Stimulated activated CD8-positive, alpha-beta memory T cell treated with anti-CD3 and anti-CD28 coated beads, Interleukin-15, amount 100 ng/mL, for 1 hour (primary cell): Measurements from ENCODE around the gene NOSTRIN.
"Not testable (repeated sequence)": the region's sequence is repeated elsewhere in the genome, so short reads cannot be mapped to it uniquely, and the experiment has no call there.

Source experiments
- DNase-seq: peaks from one replicate; pipeline ENCODE4 v3.0.0-alpha.2; 2020; ENCODE audit warnings: low read depth

The NOSTRIN gene

GRCh38 chr2:168790226-168790902 is 12.1 kb upstream of the NOSTRIN start:
- no peak for DNase-seq

GRCh38 chr2:168791140-168791539 is 11.3 kb upstream of the NOSTRIN start:
- not testable (repeated sequence) for DNase-seq

- DNase-seq, result no peak
Measured at GRCh38 chr2:168793596-168793995, 8.8 kb upstream of the NOSTRIN start.

- no peak for DNase-seq
Measured at GRCh38 chr2:168794968-168795367, 7.5 kb upstream of the NOSTRIN start.

- DNase-seq, result no peak
Measured at GRCh38 chr2:168796090-168796577, 6.3 kb upstream of the NOSTRIN start.

DNA sequence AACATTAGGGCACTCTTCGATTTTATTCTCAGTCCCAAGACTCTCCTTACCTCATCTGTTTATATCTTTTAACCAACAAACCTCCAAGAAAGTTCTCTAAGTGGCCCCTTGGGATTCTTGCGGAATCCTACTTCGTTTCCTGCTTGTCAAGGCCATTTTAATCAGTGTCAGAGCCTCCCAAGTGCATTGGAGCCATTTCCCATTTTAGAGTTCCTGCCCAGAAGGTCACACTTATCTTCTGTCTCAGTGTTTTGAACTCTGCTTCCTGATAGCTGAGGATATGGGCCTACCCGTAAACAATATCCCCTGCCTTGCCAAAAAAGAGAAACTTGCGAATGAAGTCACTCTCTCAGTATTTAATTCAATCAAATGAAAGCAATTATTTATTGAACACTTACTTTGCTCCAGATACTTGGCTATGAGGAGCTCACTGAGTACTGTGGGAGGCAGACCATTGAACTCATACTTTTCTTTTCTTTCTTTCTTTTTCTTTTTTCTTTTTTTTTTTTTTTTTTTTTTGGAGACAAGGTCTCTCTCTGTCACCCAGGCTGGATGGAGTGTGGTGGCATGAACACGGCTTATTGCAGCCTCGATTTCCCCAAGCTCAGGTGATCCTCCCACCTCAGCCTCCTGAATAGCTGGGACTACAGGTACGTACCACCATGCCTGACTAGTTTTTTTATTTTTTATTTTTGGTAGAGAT is 5.7 kb upstream of the NOSTRIN start:
- DNase-seq, result no peak

DNA sequence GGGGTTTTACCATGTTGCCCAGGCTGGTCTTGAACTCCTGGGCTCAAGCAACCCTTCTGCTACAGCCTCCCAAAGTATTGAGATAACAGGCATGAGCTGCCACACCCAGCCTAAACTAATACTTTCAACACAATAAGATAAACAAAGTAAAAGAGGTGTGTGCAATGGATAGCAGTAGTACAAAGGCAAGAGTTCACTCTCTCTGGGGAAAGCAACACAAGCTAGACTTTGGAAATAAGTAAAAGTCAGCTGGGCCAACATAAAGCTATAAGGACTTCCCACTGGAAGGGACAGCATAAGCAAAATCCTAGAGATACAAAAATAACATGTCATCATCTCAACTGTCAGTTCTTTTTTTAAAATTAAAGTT is 5.2 kb upstream of the NOSTRIN start:
- DNase-seq, result no peak

DNA sequence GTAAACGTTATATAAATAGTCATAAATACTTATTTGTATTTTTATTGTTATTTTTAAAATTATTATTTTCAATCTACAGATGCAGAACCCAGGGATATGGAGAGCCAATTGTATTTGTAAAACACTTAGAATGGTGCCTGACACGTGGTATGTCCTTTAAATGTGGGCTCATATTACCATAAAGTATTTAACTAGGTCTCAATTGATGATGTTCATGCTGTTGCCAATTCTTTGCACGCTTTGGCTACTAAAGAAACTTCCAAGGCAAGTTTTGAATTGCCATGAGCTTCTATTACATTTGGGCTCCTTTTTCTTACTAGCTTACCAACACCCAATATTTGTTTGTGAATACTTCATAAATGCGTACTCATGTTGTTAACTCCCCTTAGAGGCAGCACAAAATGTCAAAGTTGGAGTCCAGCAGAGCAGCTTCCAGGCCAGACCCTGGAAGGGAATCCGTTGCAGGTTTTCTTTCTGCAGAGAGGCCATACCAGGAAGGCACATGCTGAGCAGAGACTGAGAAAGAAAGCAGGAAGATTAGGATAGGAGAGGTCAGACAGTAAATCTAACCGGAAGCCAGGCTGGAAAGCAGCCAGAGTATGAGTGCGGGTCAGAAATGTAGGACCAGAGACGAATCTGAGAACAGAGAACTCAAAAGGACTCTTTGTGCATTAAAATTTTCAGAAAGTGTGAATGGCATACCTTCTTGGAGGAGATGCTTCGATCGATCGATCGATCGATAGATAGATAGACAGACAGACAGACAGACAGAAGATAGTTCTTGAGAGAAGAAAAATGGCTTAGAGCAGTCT is 4.2 kb upstream of the NOSTRIN start:
- DNase-seq, result no peak

DNA sequence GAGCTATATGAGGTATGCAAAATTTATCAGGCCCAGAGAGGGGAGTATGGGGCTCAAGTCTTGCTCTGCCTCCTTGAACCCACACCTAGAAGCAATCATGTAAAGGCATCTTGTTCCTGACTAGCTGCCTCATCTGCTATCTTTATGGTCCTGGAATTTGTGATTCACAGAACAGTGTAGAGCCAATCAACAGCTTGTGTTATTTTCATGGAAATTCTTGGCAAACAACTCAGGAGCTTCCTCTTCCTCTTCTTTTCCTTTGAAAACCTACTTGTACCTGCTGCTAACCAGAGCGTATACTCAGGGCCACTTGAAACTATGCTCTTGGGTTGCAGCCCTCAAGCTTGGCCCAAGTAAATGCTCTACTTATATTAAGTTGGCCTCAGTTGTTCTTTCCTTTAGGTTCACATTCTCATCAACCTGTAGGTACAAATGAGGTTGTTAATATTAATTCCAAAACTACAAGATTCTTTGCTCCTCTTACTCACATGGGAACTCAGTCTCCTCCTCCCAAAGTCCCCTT is 3.5 kb upstream of the NOSTRIN start:
- no peak for DNase-seq

DNA sequence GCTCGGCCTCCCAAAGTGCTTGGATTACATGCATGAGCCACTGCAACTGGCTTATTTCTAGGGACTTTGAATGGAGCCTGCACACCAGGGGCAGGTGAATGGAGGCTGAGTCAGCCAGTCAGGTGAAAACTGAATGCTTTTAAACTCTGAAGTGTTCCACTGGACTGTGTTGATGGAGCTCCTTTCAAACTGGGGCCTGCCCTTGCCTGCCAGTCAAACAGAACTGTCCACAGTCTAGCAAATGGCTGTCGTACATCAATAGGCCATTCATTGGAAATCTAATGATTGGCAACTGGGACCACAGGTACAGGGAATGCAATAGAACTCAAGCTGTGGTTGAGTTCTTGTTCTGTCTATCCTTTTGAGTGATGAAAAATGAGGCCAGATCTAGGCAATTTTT is 966 bp upstream of the NOSTRIN start:
- no peak for DNase-seq

DNA sequence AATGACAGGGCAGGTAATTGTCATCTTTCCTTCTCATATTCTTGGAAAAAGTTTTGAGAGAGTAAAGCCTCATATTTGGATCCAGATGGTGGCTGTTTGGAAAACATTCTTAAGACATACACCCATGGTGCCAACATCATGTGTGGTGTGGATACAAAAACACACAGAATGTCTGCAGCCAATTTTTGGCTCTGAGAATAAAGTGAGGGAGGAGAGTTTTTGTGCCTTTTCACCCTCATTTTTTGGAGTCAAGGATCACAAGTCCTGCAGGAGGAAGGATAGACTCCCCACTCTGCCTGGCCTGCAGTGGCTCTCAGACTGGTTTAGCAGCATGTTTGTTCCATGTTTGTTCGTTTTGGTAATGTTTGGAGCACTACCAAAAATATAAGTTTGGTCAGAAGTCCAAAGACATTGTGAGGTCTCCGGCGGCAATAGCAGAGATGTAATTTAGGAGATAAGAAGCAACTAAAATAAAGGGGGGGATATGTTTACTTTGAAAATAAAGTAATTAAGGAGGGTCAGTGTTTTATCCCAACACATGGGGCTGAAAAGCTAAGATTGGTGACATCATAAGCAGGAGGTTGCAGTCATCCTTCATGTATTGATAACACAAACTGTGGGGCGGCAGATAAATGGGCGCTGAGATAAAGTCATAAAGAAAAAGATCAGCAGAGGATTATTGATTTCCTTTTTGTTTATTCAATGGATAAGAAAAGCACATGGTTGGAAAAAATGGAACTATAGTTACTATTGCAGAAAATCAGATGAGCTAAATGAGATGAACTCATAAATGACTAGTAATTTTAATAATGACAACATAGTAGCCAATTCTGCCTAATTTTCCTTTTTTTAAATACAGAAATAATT is 655 bp downstream of the NOSTRIN start:
- no peak for DNase-seq

DNA sequence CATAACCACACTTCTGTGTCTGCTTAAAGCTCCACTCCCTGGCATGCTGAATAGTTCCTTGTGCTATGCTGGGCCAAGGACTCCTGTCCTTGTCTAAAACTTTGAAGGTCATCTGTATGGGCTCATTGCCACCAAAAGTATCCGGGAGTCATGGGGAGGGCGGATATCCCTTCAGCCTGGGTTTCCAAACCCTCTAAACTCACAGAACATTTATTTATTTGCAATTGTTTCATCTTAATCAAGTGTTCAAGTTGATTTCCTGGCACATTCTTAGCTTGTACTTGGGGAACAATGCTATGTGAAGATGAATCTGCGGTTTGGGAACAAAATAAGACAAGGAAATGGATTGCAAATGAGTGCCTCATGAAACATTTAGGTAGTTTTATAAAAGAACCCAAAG is 1.8 kb downstream of the NOSTRIN start:
- no peak for DNase-seq

DNA sequence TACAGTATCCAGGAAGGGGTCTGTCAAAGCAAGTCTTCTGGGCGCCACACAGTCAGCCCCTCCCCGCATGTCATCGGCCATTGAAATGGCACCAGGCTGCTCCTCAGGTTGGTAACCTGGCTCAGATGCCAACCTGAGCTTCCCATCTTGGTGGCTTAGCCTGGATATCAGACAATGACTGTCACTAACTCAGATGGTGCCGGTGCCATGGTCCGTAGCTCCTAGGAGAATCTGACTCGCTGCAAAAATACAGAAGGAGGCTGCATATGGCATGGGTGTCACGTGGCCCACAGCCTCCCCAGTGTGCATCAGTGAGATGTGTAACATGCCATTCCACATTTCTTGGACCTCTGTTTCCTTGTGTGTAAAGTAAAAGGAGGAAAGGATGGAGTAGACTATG is 3.2 kb downstream of the NOSTRIN start:
- no peak for DNase-seq

DNA sequence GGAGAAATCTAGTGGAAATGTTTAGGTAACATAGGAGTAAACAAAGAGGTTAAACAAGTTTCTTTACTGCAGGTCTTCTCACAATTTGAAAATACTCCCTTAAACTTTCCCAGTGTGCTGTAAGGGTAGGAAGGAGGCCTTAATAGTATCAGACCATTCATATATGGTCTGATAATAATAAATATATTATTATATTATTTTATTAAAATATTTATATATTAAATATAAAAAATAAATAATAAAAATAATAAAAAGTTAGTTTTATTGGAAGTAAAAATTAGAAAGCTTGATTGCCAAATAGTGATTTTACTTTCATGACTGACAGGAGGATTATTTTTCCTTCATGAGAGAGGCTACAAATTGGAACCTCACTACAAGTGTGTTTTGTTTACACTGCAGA is 7.1 kb downstream of the NOSTRIN start:
- no peak for DNase-seq

- DNase-seq, result no peak
Measured at GRCh38 chr2:168810235-168810634, 7.8 kb downstream of the NOSTRIN start.

DNA sequence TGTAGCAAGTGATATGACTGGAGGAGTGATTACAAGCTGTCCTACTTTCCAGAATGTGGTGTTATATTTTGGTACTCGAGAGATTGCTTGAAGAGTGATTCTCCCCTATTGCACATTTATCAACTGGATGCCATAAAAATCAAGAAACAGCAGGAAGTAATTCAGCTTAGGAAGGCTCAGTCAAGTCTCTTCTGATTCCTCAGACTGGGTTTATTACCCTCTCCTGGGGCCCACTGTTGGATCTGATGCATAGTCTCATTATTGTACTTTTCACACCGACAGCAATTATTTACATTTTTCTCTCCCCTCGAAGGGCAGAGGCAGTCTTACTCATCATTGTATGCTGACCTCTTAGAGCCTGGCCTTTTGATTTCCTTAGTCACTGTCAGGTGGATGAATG is 9.3 kb downstream of the NOSTRIN start:
- no peak for DNase-seq

- no peak for DNase-seq
Measured at GRCh38 chr2:168814046-168814445, 11.6 kb downstream of the NOSTRIN start.

GRCh38 chr2:168814939-168815907 is 12.8 kb downstream of the NOSTRIN start:
- DNase-seq, result no peak

- DNase-seq, result no peak
Measured at GRCh38 chr2:168816369-168816768, 13.9 kb downstream of the NOSTRIN start.

GRCh38 chr2:168819050-168819715 is 16.7 kb downstream of the NOSTRIN start:
- DNase-seq, result no peak
